ENCODE data around the gene MOBP. TPM values are rescaled to one million over a fixed set of nuclear protein-coding genes. Genes with fewer than 3 reads are reported as not detected.
A peak's percentile ranks its signal among the peaks of the same experiment; 100 is the strongest.

The MOBP gene
- total RNA-seq, 4 donors from 2014 or later, result 0.20 to 2.5 (median 0.87) TPM; not detected in 1

DNA sequence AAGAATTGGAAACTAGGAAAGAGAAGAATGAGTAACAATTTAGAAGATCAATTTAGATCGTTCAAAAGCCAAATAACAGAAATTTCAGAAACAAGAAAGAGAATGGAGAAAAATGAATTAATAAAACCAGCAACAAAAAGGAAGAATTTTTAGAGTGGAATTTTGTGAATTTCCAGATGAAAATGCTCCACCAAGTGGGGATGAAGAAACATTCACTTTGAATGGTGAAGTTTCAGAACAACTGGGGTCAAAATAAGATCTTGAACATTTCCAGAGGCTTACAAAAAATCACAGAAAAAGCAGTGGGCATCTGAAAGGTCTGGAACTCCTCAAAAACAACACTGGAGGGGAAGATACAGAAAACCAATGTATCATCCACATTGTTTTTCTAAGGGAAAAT lies 4.2 kb upstream of the MOBP start:
- Histone ChIP-seq H3K4me3 (no peak overlapping the region), H3K27me3 (no peaks in the 10 kb centered on the region), H3K27ac (peak overlapping the region in 2 of 4 donors; percentile 59 to 82), H3K4me1 (peaks cover 0 to 6% (median 2%) of the 10 kb centered on the region in 4 donors), H3K36me3 (no peaks in the 10 kb centered on the region), H3K9me3 (no peaks in the 10 kb centered on the region)
- TF ChIP-seq EP300 (IDR thresholded peaks at IDR 0.05) (no peak), CTCF (IDR thresholded peaks at IDR 0.05) (no peak), POLR2A (IDR thresholded peaks at IDR 0.05) (no peak)
- WGBS, 2 donors, result 0 to 35% methylated on average over 1 of the region's 1 CpG
- no peak for DNase-seq (ENCODE audit: low spot score in 2 of 2)

- Histone ChIP-seq H3K27me3 (no peaks in the 10 kb centered on the region), H3K9me3 (no peaks in the 10 kb centered on the region), H3K27ac (peak overlapping the region in 1 of 4 donors; percentile 14), H3K4me3 (no peak overlapping the region), H3K36me3 (no peaks in the 10 kb centered on the region), H3K4me1 (no peaks in the 10 kb centered on the region)
- no peak for TF ChIP-seq POLR2A (IDR thresholded peaks at IDR 0.05)
- TF ChIP-seq EP300 (IDR thresholded peaks at IDR 0.05), result no peak
- TF ChIP-seq CTCF (IDR thresholded peaks at IDR 0.05), result no peak
- no peak for DNase-seq (ENCODE audit: low spot score in 2 of 2)
- 77% methylated on average over 3 of the region's 3 CpGs for WGBS, 2 donors
Measured at GRCh38 chr3:39466988-39467387, 492 bp upstream of the MOBP start.

DNA sequence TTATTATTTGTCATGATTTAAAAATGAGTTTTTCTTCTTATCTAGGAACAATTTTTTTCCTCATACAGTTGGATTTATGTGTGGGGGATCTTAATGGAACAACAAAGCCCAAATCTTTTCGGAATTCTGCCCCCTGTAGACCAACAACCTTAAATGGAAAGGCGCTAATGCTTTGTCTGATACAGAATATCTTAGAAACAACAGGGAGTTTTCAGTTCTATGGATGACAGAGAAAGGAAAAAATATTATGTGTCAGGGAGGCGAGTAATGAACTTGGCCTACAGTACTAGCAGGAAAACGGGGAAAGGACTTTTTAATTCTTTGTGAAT lies 592 bp downstream of the MOBP start:
- TF ChIP-seq CTCF (IDR thresholded peaks at IDR 0.05), result no peak
- TF ChIP-seq EP300 (IDR thresholded peaks at IDR 0.05), result no peak
- DNase-seq (ENCODE audit: low spot score in 2 of 2), result no peak
- WGBS, 2 donors, result 82 to 83% methylated on average over 4 of the region's 4 CpGs
- H3K27ac ChIP-seq, result no peak overlapping the region
- H3K4me1 ChIP-seq, result no peaks in the 10 kb centered on the region
- H3K27me3 ChIP-seq, result no peaks in the 10 kb centered on the region
- no peak overlapping the region for H3K4me3 ChIP-seq
- no peaks in the 10 kb centered on the region for H3K9me3 ChIP-seq
- no peaks in the 10 kb centered on the region for H3K36me3 ChIP-seq

DNA sequence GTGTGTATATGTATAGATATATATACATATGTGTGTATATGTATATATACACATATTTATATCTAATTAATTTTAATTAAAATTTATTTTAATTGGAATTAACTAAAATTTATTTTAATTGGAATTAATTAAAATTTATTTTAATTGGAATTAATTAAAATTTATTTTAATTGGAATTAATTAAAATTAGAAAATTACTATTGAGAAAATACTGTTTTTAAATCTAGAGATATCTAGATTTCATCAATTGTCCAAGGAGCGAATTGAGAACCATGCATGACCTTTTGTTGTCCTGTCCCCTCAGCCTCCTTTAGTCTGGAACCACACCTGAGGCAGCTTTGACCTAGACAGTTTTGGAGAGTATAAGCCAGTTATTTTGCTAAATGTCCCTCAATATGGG lies 1.8 kb downstream of the MOBP start:
- 92 to 98% methylated on average over 1 of the region's 1 CpG for WGBS, 2 donors

GRCh38 chr3:39469945-39470344 lies 2.5 kb downstream of the MOBP start:
- Histone ChIP-seq H3K27ac (no peak overlapping the region), H3K4me1 (no peaks in the 10 kb centered on the region)
- WGBS, 2 donors, result 66 to 79% methylated on average over 6 of the region's 6 CpGs

More for the DNA sequence above, 1.8 kb downstream of the MOBP start:
- H3K36me3 ChIP-seq, result no peaks in the 10 kb centered on the region
- DNase-seq (ENCODE audit: low spot score in 2 of 2), result no peak
- H3K4me1 ChIP-seq, result no peaks in the 10 kb centered on the region
- no peak overlapping the region for H3K27ac ChIP-seq
- H3K4me3 ChIP-seq, result no peak overlapping the region
- no peak for TF ChIP-seq CTCF (IDR thresholded peaks at IDR 0.05)
- TF ChIP-seq POLR2A (IDR thresholded peaks at IDR 0.05), result no peak
- TF ChIP-seq EP300 (IDR thresholded peaks at IDR 0.05), result no peak
- no peaks in the 10 kb centered on the region for H3K9me3 ChIP-seq
- H3K27me3 ChIP-seq, result no peaks in the 10 kb centered on the region

DNA sequence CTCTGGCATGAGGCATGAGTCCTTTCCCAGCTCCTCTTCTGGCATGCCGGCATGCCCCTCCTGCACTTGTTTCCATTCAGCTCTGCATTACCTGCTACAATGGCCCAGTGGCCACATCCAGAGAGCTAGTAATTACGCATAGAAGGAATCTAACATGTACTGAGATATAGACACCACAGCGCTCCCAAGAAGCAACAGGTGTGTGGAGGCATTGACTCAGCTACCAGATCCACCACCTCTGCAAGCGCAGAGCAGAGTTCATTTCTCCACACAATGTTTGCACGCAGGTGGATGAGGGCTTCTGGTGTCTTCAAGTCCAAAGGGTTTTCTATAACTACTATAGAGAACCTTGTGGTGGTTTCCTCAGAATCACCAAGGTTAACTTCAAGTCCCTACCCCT lies 4.2 kb downstream of the MOBP start:
- H3K27me3 ChIP-seq, result no peaks in the 10 kb centered on the region
- WGBS, 2 donors, result 96 to 99% methylated on average over 5 of the region's 5 CpGs
- no peaks in the 10 kb centered on the region for H3K36me3 ChIP-seq
- no peak for DNase-seq (ENCODE audit: low spot score in 2 of 2)
- no peak overlapping the region for H3K4me3 ChIP-seq
- H3K9me3 ChIP-seq, result peaks cover 0 to 9% (median 1%) of the 10 kb centered on the region in 4 donors
- H3K27ac ChIP-seq, result no peak overlapping the region
- no peak for TF ChIP-seq CTCF (IDR thresholded peaks at IDR 0.05)
- TF ChIP-seq POLR2A (IDR thresholded peaks at IDR 0.05), result no peak
- no peak for TF ChIP-seq EP300 (IDR thresholded peaks at IDR 0.05)
- no peaks in the 10 kb centered on the region for H3K4me1 ChIP-seq

More at GRCh38 chr3:39469945-39470344, 2.5 kb downstream of the MOBP start:
- TF ChIP-seq POLR2A (IDR thresholded peaks at IDR 0.05) (no peak), EP300 (IDR thresholded peaks at IDR 0.05) (no peak)
- H3K4me3 ChIP-seq, result no peak overlapping the region
- no peaks in the 10 kb centered on the region for H3K9me3 ChIP-seq
- H3K27me3 ChIP-seq, result no peaks in the 10 kb centered on the region
- H3K36me3 ChIP-seq, result no peaks in the 10 kb centered on the region
- no peak for DNase-seq (ENCODE audit: low spot score in 2 of 2)
